ENCODE measurements around the gene ATP2B2. TPM values are rescaled to one million over a fixed set of nuclear protein-coding genes. Genes with fewer than 3 reads are reported as not detected.

Gene ATP2B2
- total and polyA plus RNA-seq, 9 of the 15 experiments (the other 6 are each of a cell fraction or from before 2014, with no cell fraction given), result 0.06 TPM; not detected in 8

DNA sequence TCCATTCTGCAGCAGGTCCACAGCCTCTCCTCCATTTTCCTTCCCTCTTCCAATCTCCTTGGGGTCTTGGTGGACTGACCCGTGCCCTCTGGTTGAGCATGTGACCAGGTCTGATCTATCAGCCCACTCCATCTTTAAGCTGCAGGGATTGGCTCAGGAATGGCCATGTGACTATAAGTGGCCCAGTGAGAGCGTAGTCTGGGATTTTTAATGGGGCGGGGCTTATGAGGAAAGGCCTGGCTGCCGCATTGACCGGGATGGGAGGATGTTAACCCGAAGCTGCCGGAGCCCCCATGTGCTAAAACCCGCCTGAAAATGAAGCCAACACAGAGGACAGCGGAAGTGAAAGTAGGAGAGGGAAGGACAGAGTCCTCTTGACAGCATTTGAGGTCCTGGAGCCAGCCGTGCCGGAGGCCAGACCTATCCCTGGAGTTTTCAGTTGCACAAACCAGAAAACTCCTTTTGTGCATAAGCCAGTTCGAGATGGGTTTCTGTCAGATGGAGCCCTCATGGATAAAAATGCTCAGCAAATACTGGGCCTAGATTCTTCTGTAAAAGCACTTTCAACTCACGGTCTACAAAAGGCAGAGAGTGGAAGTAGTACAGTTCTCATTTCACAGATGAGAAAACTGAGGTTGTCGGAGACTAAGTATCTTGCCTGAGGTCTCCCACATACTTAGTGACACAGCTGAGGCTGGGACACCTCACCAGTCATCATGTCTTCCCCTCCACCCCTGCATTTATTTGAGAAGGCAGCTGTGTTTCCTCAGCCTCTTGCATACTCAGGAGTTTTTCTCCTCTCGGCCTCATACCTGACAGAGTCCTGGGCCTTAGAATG lies 61.9 kb downstream of the ATP2B2 start:
- Histone ChIP-seq H3K4me1 (replicated peaks in 1 of 2; ENCODE audit: control insufficient read depth in 2 of 2, insufficient read depth in 2 of 2, low read length in 2 of 2) (peaks cover 4 to 6% of the 10 kb centered on the region in 2 experiments; a peak in 2 of 5 replicates), H3K9me3 (replicated peaks; ENCODE audit: control insufficient read depth, insufficient read depth, low read depth, low read length) (no peaks in the 10 kb centered on the region), H3K9me1 (ENCODE audit: control insufficient read depth, insufficient read depth, low read length) (peaks cover 3% of the 10 kb centered on the region), H3K4me3 (no peak overlapping the region), H3K27ac (ENCODE audit: extremely low read depth, low read depth, low read length) (no peak overlapping the region), H3K27me3 (ENCODE audit: control insufficient read depth in 2 of 2, insufficient read depth in 2 of 2, low read length in 2 of 2) (peaks cover 43 to 87% of the 10 kb centered on the region in 2 experiments), H4K20me1 (replicated peaks; ENCODE audit: control insufficient read depth, insufficient read depth, low read length) (peaks cover 5% of the 10 kb centered on the region), H2AFZ (ENCODE audit: low read depth, low read length) (no peak overlapping the region), H3K4me2 (ENCODE audit: insufficient read depth, low read length) (no peak overlapping the region), H3K9ac (ENCODE audit: insufficient read depth in 1 of 2, low read depth in 2 of 2, low read length in 2 of 2) (no peak overlapping the region), H3K36me3 (ENCODE audit: control insufficient read depth, insufficient read depth, low read length) (no peaks in the 10 kb centered on the region), H3K79me2 (ENCODE audit: control insufficient read depth, insufficient read depth, low read length) (no peaks in the 10 kb centered on the region)
- CTCF ChIA-PET (ENCODE audit: low intra/inter-chr PET ratio), result no interaction called here
- peak; percentile 51 for ATAC-seq
- BruUV-seq (replicated peaks), result no TSS peak
- POLR2A ChIA-PET, result no interaction called here
- WGBS (ENCODE audit: insufficient coverage, low coverage, missing lambda C conversion rate), result 7% methylated on average over 15 of the region's 15 CpGs
- peak; percentile 40 for FAIRE-seq
- intact Hi-C loops (cut with micrococcal nuclease) (no loop called here), in situ Hi-C loops (cut with MboI) (no loop called here)
- DNase-seq (ENCODE audit: extremely low read depth in 1 of 4, low spot score in 3 of 4), result peak in 3 of 4 experiments; percentile 44 to 56 (median 54)
- TF ChIP-seq ZNF140 (CRISPR knock-in tag; IDR thresholded peaks at IDR 0.05) (no peak), ZKSCAN3 (CRISPR knock-in tag; IDR thresholded peaks at IDR 0.05) (no peak), GATA2 (CRISPR knock-in tag; IDR thresholded peaks at IDR 0.05) (no peak), TBL1XR1 (IDR thresholded peaks at IDR 0.05; ENCODE audit: low read length in 2 of 2) (no peak), LEF1 (IDR thresholded peaks at IDR 0.05) (no peak), KAT7 (CRISPR knock-in tag; IDR thresholded peaks at IDR 0.05; ENCODE audit: borderline replicate concordance) (no peak), NR2C1 (IDR thresholded peaks at IDR 0.05) (no peak), NR2C1 (tag; IDR thresholded peaks at IDR 0.05) (no peak), ZNF586 (CRISPR knock-in tag; conservative IDR thresholded peaks at IDR 0.05) (no peak), E2F6 (IDR thresholded peaks at IDR 0.05; ENCODE audit: borderline replicate concordance in 1 of 2, extremely low read depth in 1 of 2, insufficient read depth in 1 of 2, insufficient read length in 1 of 2, low read depth in 1 of 2, low read length in 1 of 2, poor library complexity in 1 of 2, severe bottlenecking in 1 of 2) (peak in 1 of 2 experiments; percentile 18), SP2 (IDR thresholded peaks at IDR 0.05; ENCODE audit: extremely low read depth, low read depth, low read length, poor library complexity, severe bottlenecking) (no peak), SMARCB1 (IDR thresholded peaks at IDR 0.05; ENCODE audit: insufficient read length, low read depth) (no peak), XRCC4 (IDR thresholded peaks at IDR 0.05; ENCODE audit: extremely low read depth, insufficient read depth, insufficient read length) (no peak), SMARCA5 (IDR thresholded peaks at IDR 0.05) (no peak), ETV6 (IDR thresholded peaks at IDR 0.05; ENCODE audit: borderline replicate concordance in 1 of 2, low read depth in 2 of 2, low read length in 1 of 2) (no peak), ETV6 (CRISPR knock-in tag; IDR thresholded peaks at IDR 0.05; ENCODE audit: borderline replicate concordance) (no peak), ZNF431 (CRISPR knock-in tag; IDR thresholded peaks at IDR 0.05) (no peak), USF1 (CRISPR knock-in tag; IDR thresholded peaks at IDR 0.05) (peak; percentile 77)
- TF ChIP-seq, protein P1, sequence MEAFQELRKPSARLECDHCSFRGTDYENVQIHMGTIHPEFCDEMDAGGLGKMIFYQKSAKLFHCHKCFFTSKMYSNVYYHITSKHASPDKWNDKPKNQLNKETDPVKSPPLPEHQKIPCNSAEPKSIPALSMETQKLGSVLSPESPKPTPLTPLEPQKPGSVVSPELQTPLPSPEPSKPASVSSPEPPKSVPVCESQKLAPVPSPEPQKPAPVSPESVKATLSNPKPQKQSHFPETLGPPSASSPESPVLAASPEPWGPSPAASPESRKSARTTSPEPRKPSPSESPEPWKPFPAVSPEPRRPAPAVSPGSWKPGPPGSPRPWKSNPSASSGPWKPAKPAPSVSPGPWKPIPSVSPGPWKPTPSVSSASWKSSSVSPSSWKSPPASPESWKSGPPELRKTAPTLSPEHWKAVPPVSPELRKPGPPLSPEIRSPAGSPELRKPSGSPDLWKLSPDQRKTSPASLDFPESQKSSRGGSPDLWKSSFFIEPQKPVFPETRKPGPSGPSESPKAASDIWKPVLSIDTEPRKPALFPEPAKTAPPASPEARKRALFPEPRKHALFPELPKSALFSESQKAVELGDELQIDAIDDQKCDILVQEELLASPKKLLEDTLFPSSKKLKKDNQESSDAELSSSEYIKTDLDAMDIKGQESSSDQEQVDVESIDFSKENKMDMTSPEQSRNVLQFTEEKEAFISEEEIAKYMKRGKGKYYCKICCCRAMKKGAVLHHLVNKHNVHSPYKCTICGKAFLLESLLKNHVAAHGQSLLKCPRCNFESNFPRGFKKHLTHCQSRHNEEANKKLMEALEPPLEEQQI (IDR thresholded peaks at IDR 0.05), result no peak
